GM12892 (cell line): ENCODE measurements around the gene KIAA1328.

Experiments
- POLR2A ChIP-seq: IDR thresholded peaks from 2 replicates; pipeline ENCODE4 v1.6.1; 2011; ENCODE audit warnings: low read depth, low read length, control low read depth
- POLR2AphosphoS5 ChIP-seq: IDR thresholded peaks from 2 replicates; pipeline ENCODE4 v1.6.1; 2011; ENCODE audit warnings: low read depth, low read length, control low read depth

GRCh38 chr18:36786686-36787085, 42.2 kb upstream of the KIAA1328 start:
- TF ChIP-seq POLR2AphosphoS5 (no peak), POLR2A (no peak)
